Activated CD4-positive, alpha-beta T cell treated with anti-CD3 and anti-CD28 coated beads for 48 hours (primary cell): ENCODE results near the gene DBP.

ENCODE experiments used
- DNase-seq: peaks from one replicate; pipeline ENCODE4 v3.0.0-alpha.2; 2020

DBP gene

DNA sequence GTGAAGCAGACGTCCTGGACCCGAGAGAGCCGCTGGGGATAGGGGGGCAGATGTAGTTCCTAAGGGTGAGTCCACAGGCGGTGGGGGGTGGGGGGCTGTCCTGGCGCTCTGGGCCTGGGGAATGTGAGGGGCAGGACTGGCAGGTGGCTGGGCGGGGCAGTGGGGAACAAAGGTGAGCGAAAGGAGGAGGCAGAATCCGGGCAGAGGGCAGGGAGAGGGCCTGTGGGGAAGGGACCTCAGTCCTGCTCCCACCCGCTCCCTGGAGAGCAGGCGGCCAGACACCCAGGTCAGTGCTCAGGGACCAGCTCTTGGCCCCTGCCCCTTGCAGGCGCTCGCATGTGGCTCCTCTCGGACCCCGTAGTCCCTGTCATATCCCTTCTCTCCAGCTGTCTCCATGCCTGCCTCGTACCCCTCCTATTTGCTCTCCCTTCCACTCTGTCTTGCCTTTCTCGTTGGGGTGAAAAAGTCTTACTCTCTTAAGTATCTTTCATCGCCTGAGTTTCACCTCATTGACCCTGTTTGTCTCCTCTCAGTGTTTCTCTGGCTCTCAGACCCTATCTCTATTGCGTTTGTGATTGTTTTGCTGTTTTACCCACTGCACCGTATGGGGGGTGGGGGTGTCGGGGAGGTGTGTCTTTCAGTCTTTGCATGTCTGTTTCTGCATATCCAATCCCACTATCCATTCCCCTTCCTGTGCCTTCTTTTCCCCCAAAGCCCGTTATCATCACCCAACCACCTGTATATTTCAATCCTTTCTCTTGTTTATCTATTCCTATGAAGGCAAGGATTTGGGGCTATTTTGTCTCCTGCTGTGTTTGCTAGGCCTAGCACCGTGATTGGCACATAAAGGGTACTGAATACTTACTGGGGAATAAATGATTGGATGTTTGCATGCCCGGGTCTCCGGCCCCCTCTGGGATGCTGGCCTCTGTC, 12.1 kb downstream of the DBP start:
- no peak for DNase-seq

- DNase-seq, result peak; percentile 99
These were observed 13.0 kb downstream of the DBP start for GRCh38 chr19:48624067-48624594.

- no peak for DNase-seq
These were observed 13.6 kb downstream of the DBP start for GRCh38 chr19:48623556-48624066.

DNA sequence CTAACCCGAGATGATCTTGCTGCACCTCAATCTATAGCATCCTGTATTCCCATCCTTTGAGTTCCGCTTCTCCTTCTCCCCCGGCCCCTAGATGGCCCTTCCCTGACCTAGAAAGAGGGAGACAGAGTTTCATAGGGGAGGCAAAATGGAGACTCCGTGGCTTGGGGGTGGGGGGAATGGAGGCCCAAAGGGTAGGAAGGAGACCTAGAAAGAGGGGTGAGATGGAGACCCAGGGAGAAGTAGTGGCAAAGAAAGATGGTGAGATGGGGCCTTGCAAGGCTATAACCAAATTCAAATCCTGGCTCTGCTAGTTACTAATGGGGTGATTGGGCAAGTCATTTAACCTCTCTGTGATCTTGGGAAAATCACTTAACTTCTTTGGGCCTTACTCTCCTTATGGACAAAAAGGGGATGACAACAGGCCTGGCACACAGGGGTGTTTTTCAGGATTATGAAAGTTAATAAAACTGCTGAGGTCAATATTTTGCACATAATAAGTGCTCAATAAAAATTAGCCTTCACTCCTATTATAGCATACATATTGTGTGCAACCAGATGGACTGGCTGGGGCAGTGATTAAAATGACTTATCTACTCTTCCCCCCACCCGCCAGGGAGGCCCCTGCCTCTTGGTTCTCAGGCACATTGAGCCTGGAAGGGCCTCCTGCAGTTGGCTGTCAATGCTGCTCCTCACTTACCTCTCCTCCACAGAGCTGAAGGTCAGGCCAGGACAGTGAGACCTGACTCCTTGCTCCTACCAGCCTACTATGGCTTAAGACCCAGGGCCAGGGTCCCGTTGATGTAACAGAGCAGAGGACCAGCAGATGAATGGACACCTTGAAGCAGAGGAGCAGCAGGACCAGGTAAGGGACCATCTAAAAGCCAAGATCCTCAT, 17.2 kb downstream of the DBP start:
- no peak for DNase-seq

DNA sequence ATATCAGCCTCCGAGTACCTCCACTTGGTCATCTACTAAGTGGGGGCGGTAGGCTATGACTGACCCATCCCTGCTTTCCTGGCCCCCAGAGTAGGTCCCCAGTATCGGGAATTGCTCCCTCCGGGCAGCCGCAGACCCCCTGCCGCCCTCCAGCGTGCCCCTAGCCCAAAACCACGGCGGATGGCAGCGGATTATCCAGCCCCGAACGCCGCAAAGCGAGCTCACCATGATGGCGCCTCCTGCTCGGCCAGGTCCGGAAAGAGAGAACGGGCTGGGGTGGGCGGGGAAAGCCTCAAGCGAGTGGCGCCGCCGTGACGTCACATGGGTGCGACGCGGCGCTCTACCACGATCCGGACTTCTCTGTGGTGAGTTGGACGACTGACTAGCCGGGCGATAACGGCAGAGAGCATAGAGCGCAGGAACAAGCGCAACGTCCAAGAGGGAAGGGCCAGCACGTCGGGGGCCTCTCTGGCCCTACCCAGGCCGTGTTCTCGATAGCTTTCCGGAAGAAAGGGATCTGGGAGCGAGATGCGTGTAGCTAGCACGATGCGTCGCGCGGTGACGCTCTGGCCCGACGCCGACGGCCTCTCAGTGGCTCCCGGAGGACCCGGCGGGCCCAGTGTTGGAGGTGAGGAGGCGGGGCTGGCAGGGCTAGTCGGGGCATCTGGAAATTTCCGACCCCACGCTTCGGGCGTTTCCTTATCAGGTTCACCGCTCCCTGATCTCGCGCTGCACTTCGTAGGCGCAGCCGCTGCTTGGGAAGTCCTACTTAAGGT, 18.1 kb downstream of the DBP start, which contains the start of the genes RPL18 and SPHK2:
Gene RPL18, minus strand, starts transcription at position 263 of the 776 bp plus-strand sequence. Its CDS starts 35 bp downstream, at position 228.
Gene SPHK2, plus strand, starts transcription at position 591 of the 776 bp plus-strand sequence. CDS start 1,009 bp downstream, outside the sequence.
- DNase-seq, result peak; percentile 97

GRCh38 chr19:48618278-48618915, 18.8 kb downstream of the DBP start:
- no peak for DNase-seq

DNA sequence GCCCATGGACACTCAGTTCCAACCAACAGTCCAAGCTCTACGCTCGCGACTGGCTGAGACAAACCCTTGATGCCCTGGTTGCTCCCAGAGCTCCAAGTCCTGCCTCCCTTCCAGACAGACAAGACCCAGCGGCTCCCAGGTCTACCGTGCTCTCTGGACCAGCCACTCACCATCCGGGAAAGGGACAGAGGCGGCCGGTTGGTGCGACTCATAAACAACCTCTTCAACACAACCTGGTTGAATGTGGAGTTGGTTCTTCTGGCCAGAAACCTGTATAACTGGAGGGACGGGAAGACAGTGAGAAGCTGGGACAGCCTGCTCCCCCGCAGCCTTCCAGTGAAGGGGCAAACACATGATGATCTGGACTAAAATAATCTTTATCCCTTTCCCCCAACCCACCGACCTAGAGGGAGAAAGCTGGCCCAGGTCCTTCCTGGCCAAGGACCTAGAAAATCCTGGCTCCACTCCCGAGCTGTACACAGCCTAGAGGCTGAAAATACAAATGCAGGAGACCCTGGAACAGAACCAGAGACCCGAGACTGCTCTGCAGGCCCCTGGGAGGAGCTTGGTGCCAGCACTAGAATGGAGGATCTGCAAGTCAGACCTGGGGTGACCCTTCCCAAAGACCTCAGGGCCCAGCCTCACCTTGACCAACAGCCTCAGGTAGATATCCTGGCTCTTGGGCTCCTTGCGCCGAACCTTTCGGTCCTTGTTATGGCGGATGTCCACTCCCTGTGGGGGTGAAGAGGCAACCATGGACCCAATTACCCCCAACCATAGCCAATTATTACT, 19.8 kb downstream of the DBP start:
- no peak for DNase-seq

DNA sequence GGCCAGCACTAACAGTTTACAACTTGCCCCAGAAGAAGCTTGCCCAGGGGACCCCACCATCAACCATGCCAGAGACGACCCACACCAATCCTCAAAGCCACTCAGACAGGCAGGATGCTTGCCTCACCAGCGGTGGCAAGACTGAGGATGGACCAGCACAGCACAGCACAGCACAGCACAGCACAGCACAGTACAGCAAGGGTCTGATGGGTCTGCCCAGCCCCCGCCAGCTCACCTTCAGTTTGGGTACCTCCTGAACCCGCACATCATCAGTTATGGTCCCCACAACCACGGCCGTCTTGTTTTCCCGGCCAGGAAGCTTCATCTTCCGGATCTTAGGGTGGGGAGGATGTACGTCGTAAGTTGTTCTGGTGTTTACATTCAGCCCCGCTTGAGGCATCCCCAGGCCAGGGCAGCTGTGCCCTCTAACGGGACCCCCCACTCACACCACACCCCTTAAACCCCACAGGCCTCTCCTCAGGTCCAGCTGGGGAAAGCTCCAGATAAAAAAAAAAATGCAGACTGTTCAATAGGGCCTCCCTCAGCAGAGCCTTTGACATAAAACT, 20.6 kb downstream of the DBP start:
- DNase-seq, result no peak

DNA sequence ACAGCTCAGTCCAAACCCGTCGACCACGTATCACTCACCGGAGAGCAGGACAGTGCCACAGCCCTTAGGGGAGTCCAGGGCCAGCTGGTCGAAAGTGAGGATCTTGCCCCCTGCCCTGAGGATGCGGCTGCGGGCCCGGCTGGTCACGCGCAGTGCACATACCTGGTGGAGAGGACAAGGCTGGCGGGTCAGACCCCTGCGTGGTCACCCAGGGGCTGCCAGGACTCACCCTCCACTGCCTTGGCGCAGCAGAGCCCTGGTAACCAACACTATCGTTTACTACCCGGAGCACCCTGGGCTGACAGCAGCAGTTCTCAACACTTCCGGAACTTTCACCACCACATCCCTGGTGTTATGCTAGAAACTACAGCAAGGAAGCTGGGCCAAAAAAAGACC, 21.1 kb downstream of the DBP start:
- DNase-seq, result no peak

- DNase-seq, result no peak
These were observed 21.7 kb downstream of the DBP start for GRCh38 chr19:48615231-48616040.

- DNase-seq, result peak; percentile 49
These were observed 22.5 kb downstream of the DBP start, which contains the start of gene FAM83E for GRCh38 chr19:48614436-48615230. FAM83E (minus strand) TSS chr19:48615076; CDS start chr19:48613372, 1,704 bp downstream.

GRCh38 chr19:48613852-48614435, 23.2 kb downstream of the DBP start:
- no peak for DNase-seq

DNA sequence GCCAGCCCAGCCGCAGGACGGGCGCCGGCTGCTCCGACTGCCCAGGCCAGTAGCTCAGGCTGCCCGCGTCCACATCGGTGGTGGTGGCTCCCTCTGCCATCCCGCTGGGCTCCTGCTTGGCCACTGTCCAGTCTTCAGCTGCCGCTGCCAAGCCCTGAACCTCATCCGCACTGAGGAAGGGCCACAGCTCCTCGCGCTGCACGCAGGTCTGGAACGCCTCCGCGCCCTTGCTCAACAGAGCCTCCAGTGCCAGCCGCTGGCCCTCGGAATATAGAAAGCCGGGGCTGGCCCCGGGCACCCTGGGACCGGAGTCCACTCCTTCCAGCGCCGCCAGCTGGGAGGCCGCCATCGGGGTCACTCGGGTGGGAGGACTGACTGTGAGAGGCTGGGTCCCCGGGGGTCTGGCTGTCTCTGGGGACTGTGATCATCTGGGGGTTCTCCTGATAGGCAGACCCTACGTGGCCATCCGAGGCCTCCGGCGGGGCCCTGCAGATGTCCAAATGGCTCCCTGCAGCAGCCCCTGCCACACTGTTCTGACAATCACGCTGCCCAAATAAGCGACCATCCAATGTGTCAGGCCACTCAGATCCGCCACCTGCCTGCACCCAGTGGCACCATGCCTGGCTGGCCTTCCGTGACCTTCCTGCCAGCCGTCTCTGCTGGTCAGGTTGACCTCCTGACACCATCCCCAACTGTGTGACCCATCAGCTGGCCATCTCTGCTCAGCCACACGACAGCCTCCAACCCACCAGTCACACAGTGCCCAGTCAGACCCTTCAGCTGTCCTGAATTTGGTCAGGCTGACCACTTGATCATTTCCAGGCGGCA, 23.9 kb downstream of the DBP start:
- no peak for DNase-seq

DNA sequence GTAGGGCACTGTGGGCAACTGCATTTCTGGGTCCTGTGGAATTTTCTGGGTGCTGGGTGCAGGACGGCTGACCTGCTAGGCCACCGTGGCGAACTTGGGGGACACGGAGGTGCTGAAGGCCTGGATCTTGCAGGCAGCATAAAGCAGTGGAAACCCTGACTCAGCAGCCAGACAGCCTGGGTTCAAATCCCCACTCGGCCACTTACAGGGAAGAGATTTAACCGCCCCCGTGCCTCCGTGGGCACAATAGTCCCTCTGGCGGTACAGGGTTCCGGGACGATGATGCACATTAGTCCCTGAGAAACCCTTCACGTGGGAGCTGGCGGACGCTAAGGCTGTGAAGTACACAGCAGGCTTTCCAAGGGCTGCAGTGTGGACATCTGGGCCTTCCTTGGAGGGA, 25.3 kb downstream of the DBP start:
- no peak for DNase-seq

DNA sequence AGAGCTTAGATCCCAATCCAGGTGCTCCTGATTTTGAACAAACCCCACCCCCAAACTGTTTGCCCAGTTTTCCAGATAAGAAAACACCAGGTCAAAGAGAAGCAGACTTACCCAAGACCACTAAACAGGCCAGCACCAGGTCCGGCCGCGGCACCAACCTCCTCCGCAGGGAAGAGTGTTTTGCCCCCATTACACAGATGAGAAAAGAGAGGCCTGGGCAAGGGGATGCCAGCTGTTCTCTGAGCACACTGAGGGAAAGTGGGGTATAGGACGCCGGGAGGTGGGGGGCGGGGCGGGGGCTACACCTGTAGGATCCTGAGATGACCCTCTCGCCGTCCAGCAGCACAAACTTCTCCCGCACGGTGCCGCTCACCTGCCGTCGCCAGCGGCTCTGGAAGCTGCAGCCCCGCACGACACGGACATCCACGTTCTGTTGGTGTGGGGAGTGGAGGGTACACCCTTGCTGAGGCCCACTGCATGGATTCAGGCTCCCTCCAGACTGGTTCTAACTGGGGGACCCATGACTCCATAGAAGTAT, 27.5 kb downstream of the DBP start:
- DNase-seq, result no peak

DNA sequence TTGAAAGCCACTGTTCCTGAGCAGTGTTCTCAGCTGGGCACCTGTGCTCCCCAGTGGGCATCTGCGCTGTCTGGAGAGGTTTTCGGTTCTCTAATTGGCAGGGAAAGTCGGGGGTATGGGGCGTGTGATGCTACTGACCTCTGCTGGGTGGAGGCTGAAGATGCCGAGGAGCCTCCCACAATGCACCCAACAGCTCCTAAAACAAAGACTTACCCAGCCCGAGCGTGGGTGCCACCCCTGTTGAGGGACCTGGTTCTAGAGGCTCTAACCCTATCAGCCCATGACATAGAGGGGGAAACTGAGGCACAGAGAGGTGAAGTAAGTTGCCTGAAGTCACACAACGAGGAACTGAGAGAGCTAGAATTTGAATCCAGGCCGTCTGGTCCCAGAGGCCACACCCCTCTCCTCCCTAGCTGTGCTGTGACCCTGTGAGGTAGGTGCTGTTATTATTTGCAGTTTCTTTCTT, 28.3 kb downstream of the DBP start:
- DNase-seq, result peak; percentile 58

DNA sequence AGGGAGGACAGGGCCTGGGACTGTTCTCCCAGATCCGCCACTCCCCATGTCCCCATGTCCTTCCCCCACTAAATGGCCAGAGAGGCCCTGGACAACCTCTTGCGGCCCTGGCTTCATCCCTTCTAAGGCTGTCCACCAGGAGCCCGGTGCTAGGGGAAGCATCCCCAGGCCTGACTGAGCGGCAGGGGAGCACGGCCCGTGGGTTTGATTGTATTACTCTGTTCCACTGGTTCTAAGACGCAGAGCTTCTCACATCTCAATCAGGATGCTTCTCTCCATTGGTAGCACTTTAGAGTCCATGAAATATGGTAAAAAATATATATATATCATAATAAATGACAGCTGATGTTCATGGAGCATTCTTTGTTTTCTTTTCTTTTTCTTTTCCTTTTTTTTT, 29.8 kb downstream of the DBP start:
- DNase-seq, result no peak
